ENCODE measurements around the gene ENTPD7. TPM values are rescaled to one million over a fixed set of nuclear protein-coding genes. Genes with fewer than 3 reads are reported as not detected.

Gene ENTPD7
- polyA plus RNA-seq, 1 donor from 2014 or later = 4.1 TPM

GRCh38 chr10:99667108-99667751 is 7.9 kb downstream of the ENTPD7 start:
- no peaks in the 10 kb centered on the region for H4K20me1 ChIP-seq (ENCODE audit: insufficient read depth)
- H3K9me3 ChIP-seq (ENCODE audit: low read length) = no peaks in the 10 kb centered on the region
- no peak for TF ChIP-seq CTCF (IDR thresholded peaks at IDR 0.05; ENCODE audit: poor library complexity, severe bottlenecking)
- TF ChIP-seq TAF1 (IDR thresholded peaks at IDR 0.05; ENCODE audit: low read depth) = no peak
- TF ChIP-seq, protein P1, sequence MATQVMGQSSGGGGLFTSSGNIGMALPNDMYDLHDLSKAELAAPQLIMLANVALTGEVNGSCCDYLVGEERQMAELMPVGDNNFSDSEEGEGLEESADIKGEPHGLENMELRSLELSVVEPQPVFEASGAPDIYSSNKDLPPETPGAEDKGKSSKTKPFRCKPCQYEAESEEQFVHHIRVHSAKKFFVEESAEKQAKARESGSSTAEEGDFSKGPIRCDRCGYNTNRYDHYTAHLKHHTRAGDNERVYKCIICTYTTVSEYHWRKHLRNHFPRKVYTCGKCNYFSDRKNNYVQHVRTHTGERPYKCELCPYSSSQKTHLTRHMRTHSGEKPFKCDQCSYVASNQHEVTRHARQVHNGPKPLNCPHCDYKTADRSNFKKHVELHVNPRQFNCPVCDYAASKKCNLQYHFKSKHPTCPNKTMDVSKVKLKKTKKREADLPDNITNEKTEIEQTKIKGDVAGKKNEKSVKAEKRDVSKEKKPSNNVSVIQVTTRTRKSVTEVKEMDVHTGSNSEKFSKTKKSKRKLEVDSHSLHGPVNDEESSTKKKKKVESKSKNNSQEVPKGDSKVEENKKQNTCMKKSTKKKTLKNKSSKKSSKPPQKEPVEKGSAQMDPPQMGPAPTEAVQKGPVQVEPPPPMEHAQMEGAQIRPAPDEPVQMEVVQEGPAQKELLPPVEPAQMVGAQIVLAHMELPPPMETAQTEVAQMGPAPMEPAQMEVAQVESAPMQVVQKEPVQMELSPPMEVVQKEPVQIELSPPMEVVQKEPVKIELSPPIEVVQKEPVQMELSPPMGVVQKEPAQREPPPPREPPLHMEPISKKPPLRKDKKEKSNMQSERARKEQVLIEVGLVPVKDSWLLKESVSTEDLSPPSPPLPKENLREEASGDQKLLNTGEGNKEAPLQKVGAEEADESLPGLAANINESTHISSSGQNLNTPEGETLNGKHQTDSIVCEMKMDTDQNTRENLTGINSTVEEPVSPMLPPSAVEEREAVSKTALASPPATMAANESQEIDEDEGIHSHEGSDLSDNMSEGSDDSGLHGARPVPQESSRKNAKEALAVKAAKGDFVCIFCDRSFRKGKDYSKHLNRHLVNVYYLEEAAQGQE (IDR thresholded peaks at IDR 0.05; ENCODE audit: borderline replicate concordance) = no peak
- no peak for TF ChIP-seq EZH2 (IDR thresholded peaks at IDR 0.05; ENCODE audit: borderline replicate concordance, insufficient read depth, low read length, poor library complexity, severe bottlenecking)
- TF ChIP-seq MXI1 (conservative IDR thresholded peaks at IDR 0.05; ENCODE audit: poor library complexity, severe bottlenecking) = no peak
- no peak for TF ChIP-seq RAD21 (conservative IDR thresholded peaks at IDR 0.05)
- TF ChIP-seq EP300 (conservative IDR thresholded peaks at IDR 0.05; ENCODE audit: poor library complexity, severe bottlenecking) = no peak
- TF ChIP-seq POLR2AphosphoS5 (IDR thresholded peaks at IDR 0.05) = no peak
- no peak for TF ChIP-seq SMC3 (conservative IDR thresholded peaks at IDR 0.05; ENCODE audit: poor library complexity)
- no peaks in the 10 kb centered on the region for H3F3A ChIP-seq (ENCODE audit: insufficient read depth, low read length, poor library complexity, severe bottlenecking)
- H2AFZ ChIP-seq (ENCODE audit: low read depth, low read length) = no peak overlapping the region
- H3K4me3 ChIP-seq (ENCODE audit: low read length) = no peak overlapping the region
- no peak overlapping the region for H3K27ac ChIP-seq (ENCODE audit: low read length)
- H3K36me3 ChIP-seq (ENCODE audit: insufficient read depth, low read length) = no peaks in the 10 kb centered on the region
- H3K9me2 ChIP-seq (ENCODE audit: insufficient read depth, low read length) = no peaks in the 10 kb centered on the region
- H3K9ac ChIP-seq (ENCODE audit: low read length) = no peak overlapping the region
- H3K79me2 ChIP-seq (replicated peaks; ENCODE audit: insufficient read depth, low read length) = no peaks in the 10 kb centered on the region
- H3K27me3 ChIP-seq (ENCODE audit: insufficient read depth, low read depth, low read length) = no peaks in the 10 kb centered on the region
- H3K4me2 ChIP-seq (ENCODE audit: low read length) = no peak overlapping the region

GRCh38 chr10:99671386-99671785 is 12.1 kb downstream of the ENTPD7 start:
- H3K36me3 ChIP-seq (ENCODE audit: insufficient read depth, low read length) = no peaks in the 10 kb centered on the region
- no peaks in the 10 kb centered on the region for H4K20me1 ChIP-seq (ENCODE audit: insufficient read depth)
- no peak overlapping the region for H3K4me2 ChIP-seq (ENCODE audit: low read length)
- H2AFZ ChIP-seq (ENCODE audit: low read depth, low read length) = no peak overlapping the region
- no peak for TF ChIP-seq SMC3 (conservative IDR thresholded peaks at IDR 0.05; ENCODE audit: poor library complexity)
- TF ChIP-seq CTCF (IDR thresholded peaks at IDR 0.05; ENCODE audit: poor library complexity, severe bottlenecking) = no peak
- TF ChIP-seq, protein P1 (IDR thresholded peaks at IDR 0.05; ENCODE audit: borderline replicate concordance) = no peak
- no peak for TF ChIP-seq POLR2AphosphoS5 (IDR thresholded peaks at IDR 0.05)
- no peak for TF ChIP-seq MXI1 (conservative IDR thresholded peaks at IDR 0.05; ENCODE audit: poor library complexity, severe bottlenecking)
- TF ChIP-seq EZH2 (IDR thresholded peaks at IDR 0.05; ENCODE audit: borderline replicate concordance, insufficient read depth, low read length, poor library complexity, severe bottlenecking) = no peak
- no peak for TF ChIP-seq RAD21 (conservative IDR thresholded peaks at IDR 0.05)
- no peak for TF ChIP-seq TAF1 (IDR thresholded peaks at IDR 0.05; ENCODE audit: low read depth)
- TF ChIP-seq EP300 (conservative IDR thresholded peaks at IDR 0.05; ENCODE audit: poor library complexity, severe bottlenecking) = no peak
- H3K9me3 ChIP-seq (ENCODE audit: low read length) = no peaks in the 10 kb centered on the region
- H3F3A ChIP-seq (ENCODE audit: insufficient read depth, low read length, poor library complexity, severe bottlenecking) = no peaks in the 10 kb centered on the region
- H3K9me2 ChIP-seq (ENCODE audit: insufficient read depth, low read length) = no peaks in the 10 kb centered on the region
- no peaks in the 10 kb centered on the region for H3K79me2 ChIP-seq (replicated peaks; ENCODE audit: insufficient read depth, low read length)
- H3K27me3 ChIP-seq (ENCODE audit: insufficient read depth, low read depth, low read length) = no peaks in the 10 kb centered on the region
- H3K9ac ChIP-seq (ENCODE audit: low read length) = no peak overlapping the region
- H3K4me3 ChIP-seq (ENCODE audit: low read length) = no peak overlapping the region
- no peak overlapping the region for H3K27ac ChIP-seq (ENCODE audit: low read length)

All from neural cell (in vitro differentiated cells).